ENCODE results near the gene PAQR8. TPM values are rescaled to one million over a fixed set of nuclear protein-coding genes. Genes with fewer than 3 reads are reported as not detected.

The PAQR8 gene
- total RNA-seq, 1 donor from 2014 or later, result 23.2 TPM

Other genes with a start within 250 kb of the PAQR8 start
- gene IL17A, start 175.8 kb upstream of the PAQR8 start, total RNA-seq, result not detected
- gene IL17F, start 117.7 kb upstream of the PAQR8 start, total RNA-seq, result not detected
- 32.2 TPM for gene MCM3, start 77.4 kb upstream of the PAQR8 start, total RNA-seq
- gene EFHC1, start 58.2 kb downstream of the PAQR8 start, total RNA-seq, result 27.8 TPM
- gene TRAM2, start 214.9 kb downstream of the PAQR8 start, total RNA-seq, result 16.0 TPM